Vagina (tissue), 2 donors: Measurements from ENCODE around the gene MRTFA.

ENCODE experiments used
- CTCF ChIP-seq, 3 experiments: fragments of 450-650 bp in 2 of 3; fragments of 200-600 bp in 1 of 3; sonication (generic) in 1 of 3; IDR thresholded peaks; one replicate each; pipeline ENCODE4 v1.5.1; 2017 to 2019; ENCODE audit warnings: antibody characterized with exemption in 3 of 3, mild to moderate bottlenecking in 2 of 3, moderate library complexity in 2 of 3
- POLR2A ChIP-seq, 2 donors: fragments of 450-650 bp; IDR thresholded peaks; one replicate each; pipeline ENCODE4 v1.6.1; 2017; ENCODE audit warnings: antibody characterized with exemption in 2 of 2, mild to moderate bottlenecking in 2 of 2, moderate library complexity in 2 of 2
- POLR2AphosphoS5 ChIP-seq, 2 donors: sonication (generic); formaldehyde crosslinking; IDR thresholded peaks; one replicate each; pipeline ENCODE4 v1.9.0; 2017; ENCODE audit warnings: antibody characterized with exemption in 2 of 2, mild to moderate bottlenecking in 2 of 2, low read depth in 1 of 2; ENCODE audit not compliant: insufficient read depth in 1 of 2

- TF ChIP-seq CTCF (IDR thresholded peaks at IDR 0.05) = no peak
- TF ChIP-seq POLR2A (IDR thresholded peaks at IDR 0.05) = no peak
- no peak for TF ChIP-seq POLR2AphosphoS5 (IDR thresholded peaks at IDR 0.05; ENCODE audit: insufficient read depth in 1 of 2, low read depth in 1 of 2)
These were observed 228.4 kb downstream of the MRTFA start for GRCh38 chr22:40407831-40408717.
